GM04503 (cell line): ENCODE data around the gene PBXIP1.
"Not testable (repeated sequence)": the region's sequence is repeated elsewhere in the genome, so short reads cannot be mapped to it uniquely, and the experiment has no call there.

Source experiments
- DNase-seq: peaks from one replicate; pipeline ENCODE4 v3.0.0-alpha.2; 2012; ENCODE audit warnings: low read depth

PBXIP1 gene

GRCh38 chr1:154937085-154937987 is 18.6 kb downstream of the PBXIP1 start:
- peak; percentile 75 for DNase-seq

DNA sequence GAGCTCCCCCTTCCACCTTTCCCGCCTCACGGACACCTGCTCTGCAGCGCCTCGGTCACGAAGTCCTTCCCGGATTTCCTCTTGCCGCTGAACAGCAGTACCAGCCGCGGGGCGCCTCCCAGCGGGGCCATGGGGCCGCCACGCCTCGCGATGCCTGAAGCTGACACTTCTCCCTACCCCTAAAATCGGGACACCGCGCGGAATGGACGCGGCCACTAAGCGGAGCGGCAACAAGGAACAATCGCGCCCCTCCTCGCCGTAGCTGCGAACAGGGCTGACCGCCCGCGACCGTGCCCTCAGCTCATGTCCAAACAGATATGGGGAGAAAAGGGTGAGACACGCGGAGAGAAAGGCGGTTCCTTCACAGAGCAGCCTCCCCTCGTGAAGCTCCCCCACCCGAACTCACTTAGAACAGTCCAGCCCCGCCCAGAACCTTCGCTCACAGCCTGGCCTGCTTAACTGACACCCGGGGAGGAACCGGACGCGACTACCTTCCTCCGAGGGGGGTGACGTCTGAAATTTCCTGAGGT is 19.3 kb downstream of the PBXIP1 start, which contains the start of gene PMVK:
PMVK (minus strand) TSS at position 165 of the 530 bp plus-strand sequence; CDS start at position 131, 34 bp downstream.
- peak; percentile 81 for DNase-seq

DNA sequence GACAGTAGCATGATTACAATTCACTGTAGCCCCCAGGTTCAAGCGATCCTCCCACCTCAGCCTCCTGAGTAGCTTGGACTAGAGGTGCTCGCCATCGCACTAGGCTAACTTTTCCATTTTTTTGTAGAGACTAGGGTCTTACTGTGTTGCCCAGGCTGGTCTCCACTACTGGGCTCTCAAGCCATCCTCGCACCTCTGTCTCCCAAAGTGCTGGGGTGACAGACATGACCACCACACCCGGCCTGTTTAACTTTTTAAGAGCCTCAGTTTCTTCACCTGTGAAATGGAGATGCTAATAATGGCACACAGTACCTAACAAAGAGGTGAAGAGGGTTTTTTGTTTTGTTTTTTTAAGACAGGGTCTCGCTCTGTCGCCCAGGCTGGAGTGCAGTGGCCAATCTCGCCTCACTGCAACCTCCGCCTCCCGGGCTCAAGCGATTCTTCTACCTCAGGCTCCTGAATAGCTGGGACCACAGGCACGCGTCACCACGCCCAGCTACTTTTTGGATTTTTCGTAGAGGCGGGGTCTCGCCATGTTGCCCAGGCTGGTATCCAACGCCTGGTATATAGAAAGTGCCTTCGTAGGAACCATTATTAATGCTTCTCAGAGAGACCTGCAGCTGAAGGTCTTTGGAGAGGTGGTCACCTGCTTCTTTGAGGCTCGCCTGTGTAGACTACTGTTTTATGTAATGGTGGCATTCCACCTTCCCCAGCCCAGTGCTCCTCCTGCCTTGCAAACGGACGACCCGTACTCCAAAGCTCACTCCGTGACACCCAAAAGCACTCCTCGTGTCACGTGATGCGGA is 19.9 kb downstream of the PBXIP1 start:
- no peak for DNase-seq

DNA sequence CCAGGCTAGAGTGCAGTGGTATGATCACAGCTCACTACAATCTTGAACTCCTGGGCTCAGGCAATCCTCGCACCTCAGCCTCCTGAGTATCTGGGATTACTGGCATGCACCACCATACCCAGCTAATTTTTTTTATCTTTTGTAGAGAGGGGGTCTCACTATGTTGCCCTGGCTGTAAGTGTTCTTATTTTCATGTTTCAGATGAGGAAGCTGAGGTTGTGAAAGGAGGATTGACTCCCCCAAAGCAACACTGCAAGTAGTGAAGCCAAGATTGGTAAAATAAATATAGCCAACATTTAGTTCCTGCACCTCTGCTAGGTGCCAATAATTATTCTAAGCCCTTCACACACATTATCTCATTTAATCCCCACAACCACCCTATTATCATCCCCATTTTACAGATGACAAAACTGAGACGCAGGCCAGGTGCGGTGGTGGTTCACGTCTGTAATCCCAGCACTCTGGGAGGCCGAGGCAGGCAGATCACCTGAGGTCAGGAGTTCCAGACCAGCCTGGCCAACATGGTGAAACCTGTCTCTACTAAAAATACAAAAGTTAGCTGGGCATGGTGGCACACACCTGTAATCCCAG is 21.4 kb downstream of the PBXIP1 start:
- no peak for DNase-seq

DNA sequence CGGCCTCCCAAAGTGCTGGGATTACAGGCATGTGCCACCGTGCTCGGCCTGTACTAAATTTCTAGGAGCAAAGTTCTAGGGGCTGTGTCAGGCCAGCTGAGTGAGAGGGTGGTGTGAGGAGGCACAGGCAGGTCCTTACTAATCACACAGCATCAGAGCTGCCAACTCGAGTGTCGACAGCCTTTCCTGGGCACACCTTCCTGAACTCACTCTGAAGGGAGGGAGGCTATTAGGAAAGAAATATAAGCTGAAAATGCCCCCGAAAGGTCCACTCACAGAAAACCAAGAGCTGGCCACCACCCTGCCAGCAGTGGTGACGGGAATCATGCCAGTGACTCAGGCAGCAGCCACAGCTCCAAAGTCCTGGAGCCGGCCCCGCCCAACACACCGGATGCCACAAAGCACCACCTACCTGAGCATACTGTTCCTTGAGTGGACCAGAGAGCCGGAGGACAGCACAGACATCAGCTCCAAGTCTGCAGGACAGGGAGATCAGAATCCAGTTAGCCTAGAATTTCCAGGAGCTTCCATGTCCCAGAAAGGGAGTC is 23.9 kb downstream of the PBXIP1 start:
- DNase-seq = no peak

DNA sequence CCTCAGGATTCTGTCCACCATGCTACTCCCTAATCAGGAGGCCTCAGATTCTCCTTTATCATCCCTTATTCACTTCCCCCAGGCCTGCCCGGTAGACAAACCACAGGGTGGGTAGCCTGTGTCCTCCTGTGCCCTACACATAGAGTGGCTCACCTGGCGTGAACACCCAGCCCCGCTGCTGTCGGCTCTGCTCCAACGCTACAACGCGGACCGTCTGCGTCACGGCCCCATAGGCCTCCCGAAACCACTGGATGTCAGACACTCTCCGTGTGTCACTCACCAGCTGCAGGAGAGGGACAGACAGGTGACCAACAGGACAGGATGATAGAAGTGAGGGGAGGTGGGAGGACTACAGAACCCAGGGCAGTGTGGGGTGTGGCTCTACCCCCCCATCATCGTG is 29.7 kb downstream of the PBXIP1 start:
- DNase-seq = no peak

DNA sequence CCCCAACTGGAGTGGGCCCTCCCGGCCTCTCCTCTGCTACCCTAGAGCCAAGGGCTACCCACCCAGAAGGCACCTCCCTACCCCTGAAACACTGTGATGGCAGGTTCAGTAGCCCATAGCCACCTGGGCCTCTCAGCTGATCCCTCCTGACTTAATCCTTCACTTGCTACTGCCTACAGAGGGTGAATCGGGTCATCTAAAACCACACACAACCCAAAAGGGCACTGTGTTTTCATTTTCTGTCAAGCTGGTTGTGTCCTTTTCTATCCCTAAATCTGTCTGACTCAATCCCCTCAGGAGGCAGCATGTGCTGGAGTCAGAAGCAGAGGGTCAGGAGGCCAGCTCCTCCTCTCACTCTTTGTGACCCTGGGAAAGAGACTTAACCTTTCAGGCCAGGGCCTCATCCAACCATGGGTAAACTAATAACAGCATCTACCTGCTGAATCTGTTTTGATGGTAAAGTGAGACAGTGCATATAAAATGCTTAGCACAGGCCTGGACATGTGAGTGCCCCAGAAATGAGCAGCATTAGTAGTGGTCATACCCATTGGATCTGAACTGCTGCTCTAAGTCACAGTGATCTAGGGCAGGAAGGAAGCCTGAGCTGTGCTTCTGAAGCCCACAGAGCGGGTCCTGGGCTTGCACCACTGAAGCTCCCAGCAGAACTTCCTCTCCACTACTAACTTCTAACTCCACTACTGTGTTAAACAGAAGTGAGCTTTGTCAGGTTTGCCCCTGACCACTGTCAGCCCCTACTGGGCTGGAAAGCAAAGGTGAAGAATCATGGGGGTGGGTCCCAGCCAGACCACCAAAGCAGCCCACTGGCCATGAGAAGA is 30.3 kb downstream of the PBXIP1 start:
- no peak for DNase-seq

GRCh38 chr1:154923695-154924094 is 32.2 kb downstream of the PBXIP1 start:
- DNase-seq = no peak

DNA sequence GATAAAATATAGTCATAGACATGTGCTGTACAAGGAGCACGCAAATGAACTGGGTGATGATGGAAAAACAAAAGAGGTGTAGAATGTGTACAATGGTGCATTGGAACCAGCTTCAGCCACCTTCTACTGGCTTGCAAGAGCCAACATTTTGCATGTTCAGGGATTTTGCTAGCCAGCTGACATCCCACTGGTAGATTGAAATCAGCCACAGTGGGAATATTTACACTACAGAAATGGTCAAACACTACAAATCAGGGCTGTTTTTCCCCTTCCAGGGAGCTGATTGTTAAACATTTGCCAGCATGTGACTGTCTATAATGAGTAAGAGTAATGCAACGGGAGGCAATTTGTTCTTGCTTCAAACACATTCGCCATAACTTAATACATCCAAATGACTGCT is 42.6 kb downstream of the PBXIP1 start:
- no peak for DNase-seq

- DNase-seq = no peak
Observed at GRCh38 chr1:154912755-154913154, 43.1 kb downstream of the PBXIP1 start.

DNA sequence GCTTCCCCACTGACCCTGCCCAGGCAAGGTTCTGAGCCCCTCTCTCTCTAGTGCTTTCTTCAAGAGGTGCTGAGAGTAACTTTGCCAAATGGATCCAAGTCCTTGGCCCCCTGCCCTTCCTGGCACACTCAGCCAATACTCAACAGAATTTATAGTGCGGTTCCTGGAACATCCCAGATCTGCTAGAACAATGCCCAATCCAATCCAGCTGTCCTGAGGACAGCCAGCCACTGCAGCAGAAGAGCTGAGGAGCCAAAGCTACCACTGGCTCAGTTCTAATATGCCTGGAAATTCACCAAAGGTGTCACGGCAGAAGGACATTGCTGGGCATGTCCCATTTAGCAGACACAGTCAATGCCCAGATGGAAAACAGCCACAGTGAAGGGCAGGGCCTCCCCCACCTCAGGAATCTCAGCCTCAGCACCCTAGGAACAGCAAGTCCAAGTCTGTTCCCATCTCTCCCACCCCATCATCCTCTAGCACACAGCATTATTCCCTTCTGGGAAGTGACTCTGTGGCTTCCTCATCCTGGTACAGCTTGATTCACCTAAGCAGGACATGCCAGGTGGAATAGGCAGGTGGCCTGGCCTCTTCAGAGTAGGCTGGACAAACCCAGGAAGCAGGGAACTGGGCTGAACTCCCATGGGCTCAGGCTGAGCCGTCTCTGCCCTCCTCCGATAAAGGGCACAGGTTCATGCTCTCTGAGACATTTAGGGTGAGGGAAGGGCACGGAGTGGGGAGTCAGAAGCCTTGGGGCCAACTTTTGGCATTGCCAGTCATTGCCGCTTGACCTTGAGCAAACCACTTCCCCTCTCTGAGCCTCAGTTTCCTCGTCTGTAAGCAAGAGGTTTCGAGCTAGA is 44.0 kb downstream of the PBXIP1 start:
- DNase-seq = no peak

GRCh38 chr1:154910851-154911250 is 45.0 kb downstream of the PBXIP1 start:
- DNase-seq = no peak

DNA sequence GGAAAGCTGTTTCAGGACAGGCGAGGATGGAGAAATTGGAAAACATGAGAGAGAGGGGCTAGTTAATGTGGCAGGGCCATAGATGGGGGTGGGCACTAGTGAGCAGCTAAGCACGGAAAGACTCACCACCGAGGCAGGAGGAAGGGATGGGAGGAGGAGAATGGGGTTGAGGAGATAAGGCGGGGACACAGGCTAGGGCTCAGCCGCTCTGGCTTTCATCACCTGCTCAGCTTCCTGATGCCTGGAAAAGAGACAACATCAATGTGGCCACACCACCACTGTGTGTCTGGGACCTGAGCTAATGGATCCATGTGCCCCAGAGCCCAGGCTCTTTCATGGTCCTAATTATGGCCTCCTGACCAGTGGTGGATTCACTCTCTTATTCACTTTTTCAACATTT is 47.0 kb downstream of the PBXIP1 start:
- DNase-seq = no peak

DNA sequence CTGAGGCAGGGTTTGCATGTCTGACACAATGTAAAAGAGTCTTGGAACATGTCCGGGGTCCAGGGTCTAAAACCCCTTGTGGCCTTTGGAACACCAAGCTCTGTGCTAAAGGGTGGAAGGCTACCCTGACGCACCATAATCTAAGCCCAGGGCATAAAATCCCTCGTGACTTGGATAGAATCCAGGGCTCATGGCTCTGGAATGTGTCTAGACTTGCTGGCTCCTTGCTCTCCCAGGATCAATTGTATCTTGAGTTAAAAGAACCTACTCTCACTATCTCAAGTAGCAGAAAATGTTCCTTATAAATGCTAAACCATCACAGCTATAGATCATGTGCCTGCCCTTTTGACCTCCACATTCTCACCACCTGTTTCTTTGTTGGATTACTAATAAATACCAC is 47.8 kb downstream of the PBXIP1 start:
- not testable (repeated sequence) for DNase-seq

GRCh38 chr1:154906621-154907081 is 49.2 kb downstream of the PBXIP1 start:
- no peak for DNase-seq

DNA sequence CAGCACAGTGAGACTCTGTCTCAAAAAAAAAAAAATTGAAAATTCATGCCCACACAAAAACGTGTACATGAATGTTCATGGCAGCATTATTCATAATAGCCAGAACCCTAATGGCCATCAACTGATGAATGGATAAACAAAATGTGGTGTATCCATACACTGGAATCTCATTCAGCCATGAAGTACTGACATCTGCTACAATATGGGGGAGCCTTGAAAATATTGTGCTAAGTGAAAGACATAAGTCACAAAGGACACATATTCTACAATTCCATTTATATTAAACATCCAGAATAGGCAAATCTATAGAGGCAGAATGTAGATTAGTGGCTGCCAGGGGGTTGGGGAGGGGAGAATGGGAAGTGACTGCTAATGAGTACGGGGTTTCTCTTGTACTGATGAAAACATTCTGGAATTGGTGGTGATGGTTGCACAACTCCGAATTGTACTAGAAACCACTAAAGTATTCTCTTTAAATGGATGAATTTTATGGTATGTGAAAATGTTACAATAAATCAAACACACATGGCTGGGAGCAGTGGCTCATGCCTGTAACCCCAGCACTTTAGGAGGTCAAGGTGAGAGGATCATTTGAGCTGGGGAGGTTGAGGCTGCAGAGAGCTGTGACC is 52.8 kb downstream of the PBXIP1 start:
- DNase-seq = no peak

GRCh38 chr1:154901591-154901990 is 54.3 kb downstream of the PBXIP1 start:
- no peak for DNase-seq

DNA sequence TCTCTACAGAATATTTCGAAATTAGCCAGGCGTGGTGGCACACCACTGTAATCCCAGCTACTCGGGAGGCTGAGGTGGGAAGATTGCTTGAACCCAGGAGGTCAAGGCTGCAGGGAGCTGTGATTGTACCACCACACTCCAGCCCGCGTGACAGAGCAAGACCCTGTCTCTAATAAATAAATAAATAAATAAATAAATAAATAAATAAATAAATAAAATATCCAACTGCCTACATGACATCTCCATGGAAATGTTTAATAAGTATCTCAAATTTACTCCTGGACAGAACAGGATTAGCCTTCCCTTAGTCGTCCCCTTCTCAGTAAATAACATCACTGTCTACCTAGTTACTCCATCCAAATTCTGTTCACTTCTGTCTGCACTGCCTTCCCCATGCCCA is 56.9 kb downstream of the PBXIP1 start:
- DNase-seq = no peak

- no peak for DNase-seq
Observed at GRCh38 chr1:154896771-154897286, 59.1 kb downstream of the PBXIP1 start.
